IMR-90 (cell line): ENCODE data around the gene GNG7. TPM values are rescaled to one million over a fixed set of nuclear protein-coding genes. Genes with fewer than 3 reads are reported as not detected.

Experiments
- ATAC-seq: fragments of 200-7000 bp; cut with Tn5 transposase; 2 replicates; pipeline ENCODE4 v1.9.1; 2020; ENCODE audit warnings: low read depth, mild to moderate bottlenecking, moderate library complexity
- BruUV-seq: library from RNA; stranded (reverse); fragments of 400-500 nt; replicated peaks from 2 replicates; lab custom pipeline; 2021; lab: Mats Ljungman, UMichigan
- CTCF ChIA-PET: fragments of 300-600 bp; formaldehyde crosslinking; extraction: SDS; loops from one replicate; lab custom pipeline; 2021; ENCODE audit warnings: antibody characterized with exemption; lab: Yijun Ruan, JAX
- POLR2A ChIA-PET: fragments of 300-600 bp; sonication (Branson Sonifier 250); formaldehyde crosslinking; loops from one replicate; lab custom pipeline; 2022; ENCODE audit warnings: antibody characterized with exemption; ENCODE audit not compliant: unreplicated experiment; lab: Charles Lee
- DNase-seq: peaks from one replicate; pipeline ENCODE4 v3.0.0; 2013
- H2AFZ ChIP-seq: replicated peaks from 2 replicates; pipeline ENCODE3; 2013; ENCODE audit warnings: low read length, mild to moderate bottlenecking; ENCODE audit not compliant: poor library complexity
- H2AK5ac ChIP-seq: 2 replicates; pipeline ENCODE4 v1.6.1; 2013; ENCODE audit warnings: low read depth, low read length, inconsistent platforms
- H2AK9ac ChIP-seq: replicated peaks from 2 replicates; pipeline ENCODE3; 2013; ENCODE audit warnings: mild to moderate bottlenecking, low read depth, low read length, moderate library complexity; ENCODE audit not compliant: poor library complexity
- H2BK120ac ChIP-seq: 2 replicates; pipeline ENCODE4 v1.6.1; 2013; ENCODE audit warnings: low read depth, low read length, inconsistent platforms
- H2BK15ac ChIP-seq: 3 replicates; pipeline ENCODE4 v1.6.1; 2013; ENCODE audit warnings: low read depth, low read length, inconsistent platforms
- H2BK20ac ChIP-seq: 2 replicates; pipeline ENCODE4 v1.6.1; 2013; ENCODE audit warnings: low read depth, mild to moderate bottlenecking, inconsistent platforms, low read length, moderate library complexity
- H2BK5ac ChIP-seq: 2 replicates; pipeline ENCODE4 v1.6.1; 2013; ENCODE audit warnings: mild to moderate bottlenecking, low read depth, low read length, inconsistent platforms; ENCODE audit not compliant: poor library complexity, severe bottlenecking
- H3K14ac ChIP-seq: replicated peaks from 2 replicates; pipeline ENCODE4 v1.6.1; 2013; ENCODE audit warnings: low read depth, low read length, inconsistent platforms
- H3K18ac ChIP-seq: 2 replicates; pipeline ENCODE4 v1.6.1; 2013; ENCODE audit warnings: low read depth, low read length, control low read depth
- H3K23ac ChIP-seq: 2 replicates; pipeline ENCODE4 v1.6.1; 2013; ENCODE audit warnings: low read depth, low read length, inconsistent platforms
- H3K27ac ChIP-seq: 2 replicates; pipeline ENCODE4 v1.5.1; 2013; ENCODE audit warnings: mild to moderate bottlenecking, control low read depth, low read length; ENCODE audit not compliant: insufficient read depth
- H3K27me3 ChIP-seq: 2 replicates; pipeline ENCODE4 v1.6.1; 2013; ENCODE audit warnings: low read length; ENCODE audit not compliant: control insufficient read depth, insufficient read depth
- H3K36me3 ChIP-seq: 2 replicates; pipeline ENCODE4 v1.6.1; 2013; ENCODE audit warnings: low read length, mixed read lengths; ENCODE audit not compliant: control insufficient read depth, insufficient read depth
- H3K4ac ChIP-seq: 2 replicates; pipeline ENCODE4 v1.6.1; 2013; ENCODE audit warnings: low read depth, low read length, inconsistent platforms
- H3K4me1 ChIP-seq: 2 replicates; pipeline ENCODE4 v1.6.1; 2013; ENCODE audit warnings: low read length, mixed read lengths; ENCODE audit not compliant: control insufficient read depth, insufficient read depth
- H3K4me2 ChIP-seq: 2 replicates; pipeline ENCODE4 v1.6.1; 2013; ENCODE audit warnings: low read depth, mild to moderate bottlenecking, control low read depth, low read length, moderate library complexity
- H3K4me3 ChIP-seq: 2 replicates; pipeline ENCODE4 v1.5.1; 2013; ENCODE audit warnings: low read depth, mild to moderate bottlenecking, control low read depth, low read length, moderate library complexity; ENCODE audit not compliant: insufficient read depth
- H3K56ac ChIP-seq: 2 replicates; pipeline ENCODE4 v1.6.1; 2013; ENCODE audit warnings: low read length, inconsistent platforms; ENCODE audit not compliant: insufficient read depth; ENCODE audit errors: extremely low read depth
- H3K79me1 ChIP-seq, 2 experiments: 2 replicates each; pipeline ENCODE4 v1.6.1; 2013; ENCODE audit warnings: low read length in 2 of 2, inconsistent platforms in 1 of 2, low read depth in 1 of 2
- H3K9ac ChIP-seq: 2 replicates; pipeline ENCODE4 v1.6.1; 2013; ENCODE audit warnings: low read depth, low read length, control low read depth
- H3K9me1 ChIP-seq: 2 replicates; pipeline ENCODE4 v1.6.1; 2013; ENCODE audit warnings: low read length, inconsistent platforms; ENCODE audit not compliant: insufficient read depth
- H3K9me3 ChIP-seq: 2 replicates; pipeline ENCODE4 v1.6.1; 2013; ENCODE audit warnings: low read length; ENCODE audit not compliant: control insufficient read depth, insufficient read depth
- H4K20me1 ChIP-seq: 2 replicates; pipeline ENCODE4 v1.6.1; 2013; ENCODE audit warnings: low read length, inconsistent platforms; ENCODE audit not compliant: insufficient read depth
- H4K5ac ChIP-seq: 2 replicates; pipeline ENCODE4 v1.6.1; 2013; ENCODE audit warnings: mild to moderate bottlenecking, low read depth, low read length, control low read depth
- H4K8ac ChIP-seq, 2 experiments: 2 replicates each; pipeline ENCODE4 v1.6.1; 2013; ENCODE audit warnings: low read depth in 2 of 2, low read length in 2 of 2, control low read depth in 1 of 2, inconsistent platforms in 1 of 2
- H4K91ac ChIP-seq: 2 replicates; pipeline ENCODE4 v1.6.1; 2013; ENCODE audit warnings: low read depth, low read length, inconsistent platforms; ENCODE audit not compliant: insufficient read depth
- BHLHE40 ChIP-seq: fragments of 150-350 bp; IDR thresholded peaks from 2 replicates; pipeline ENCODE4 v1.6.1; 2016; ENCODE audit warnings: mild to moderate bottlenecking, low read depth, low read length
- RCOR1 ChIP-seq: IDR thresholded peaks from 2 replicates; pipeline ENCODE4 v1.6.1; 2012; ENCODE audit warnings: mild to moderate bottlenecking, low read length, improper control_type of control experiment; ENCODE audit not compliant: insufficient replicate concordance
- WGBS, 2 experiments: methylation state at CpG; one replicate each; pipeline versions ENCODE4 v1.1.5 to v1.1.7; 2013; ENCODE audit warnings: missing lambda C conversion rate in 2 of 2; ENCODE audit not compliant: insufficient read length in 1 of 2; ENCODE audit errors: extremely low coverage in 2 of 2; 5-methylcytosine and 5-hydroxymethylcytosine counted together
- dilution Hi-C: fragments of 300-500 bp; cut with HindIII; formaldehyde crosslinking; loops from one replicate; pipeline ENCODE4 v1.14.3; 2018; ENCODE audit warnings: low sequenced_read_pairs; ENCODE audit not compliant: unreplicated experiment
- in situ Hi-C: fragments of 300-500 bp; cut with MboI; formaldehyde crosslinking; loops from 3 replicates; pipeline ENCODE4 v1.14.3; 2019; ENCODE audit warnings: low sequenced_read_pairs, inconsistent platforms, mixed read lengths
- intact Hi-C: fragments of 100-400 bp; cut with micrococcal nuclease; formaldehyde crosslinking; loops from 2 replicates; pipeline ENCODE4 v1.10.0; 2022
- polyA plus RNA-seq, 3 experiments: library from polyadenylated mRNA; depleted of rRNA; stranded (reverse); fragments of >200 nt; gene quantifications; 2 replicates each; pipeline ENCODE4 v1.2.3, GENCODE V29; 2012; ENCODE audit warnings: low replicate concordance in 1 of 3
- total RNA-seq: library from RNA; depleted of rRNA; stranded (reverse); fragments of >200 nt; gene quantifications from 2 replicates; pipeline ENCODE4 v1.2.3, GENCODE V29; 2012

The GNG7 gene
- total and polyA plus RNA-seq, 2 of the 4 experiments (the other 2 are of a cell fraction), result under 0.01 to 0.21 TPM

DNA sequence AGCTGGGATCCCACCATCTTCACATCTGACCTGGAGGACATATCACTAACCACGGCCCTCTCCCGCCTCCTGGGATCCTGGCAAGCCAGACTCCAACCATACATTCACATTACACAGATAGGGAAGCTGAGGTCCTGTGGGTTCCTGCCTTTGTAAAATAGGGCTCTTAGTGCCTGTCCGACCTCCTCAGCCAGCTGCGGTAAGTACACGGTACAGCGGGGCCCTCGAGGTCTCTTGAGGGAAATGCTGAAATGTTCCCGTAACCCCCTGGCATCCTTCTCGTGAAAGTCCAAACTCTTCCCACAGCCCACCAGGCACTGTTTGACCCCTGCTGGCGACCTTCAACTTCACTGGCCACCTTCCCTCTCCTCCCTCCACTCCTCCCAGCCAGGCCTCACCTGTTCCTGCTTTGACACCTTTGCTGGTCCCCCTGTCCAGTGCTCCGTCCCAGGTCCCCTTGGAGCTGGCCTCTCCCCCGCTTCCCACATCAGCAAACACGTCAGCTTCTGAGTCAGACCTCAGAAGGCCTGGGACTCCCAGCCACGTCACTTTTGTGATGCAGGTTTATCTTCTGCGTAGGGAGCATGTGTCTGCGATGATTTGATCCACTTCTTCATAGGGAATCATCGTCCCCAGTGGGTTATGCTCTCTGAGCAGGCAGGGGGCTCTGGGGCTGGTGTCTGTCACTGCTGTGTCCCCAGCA is 8.8 kb upstream of the GNG7 start (continued):
- TF ChIP-seq BHLHE40, result no peak
- TF ChIP-seq RCOR1, result no peak

DNA sequence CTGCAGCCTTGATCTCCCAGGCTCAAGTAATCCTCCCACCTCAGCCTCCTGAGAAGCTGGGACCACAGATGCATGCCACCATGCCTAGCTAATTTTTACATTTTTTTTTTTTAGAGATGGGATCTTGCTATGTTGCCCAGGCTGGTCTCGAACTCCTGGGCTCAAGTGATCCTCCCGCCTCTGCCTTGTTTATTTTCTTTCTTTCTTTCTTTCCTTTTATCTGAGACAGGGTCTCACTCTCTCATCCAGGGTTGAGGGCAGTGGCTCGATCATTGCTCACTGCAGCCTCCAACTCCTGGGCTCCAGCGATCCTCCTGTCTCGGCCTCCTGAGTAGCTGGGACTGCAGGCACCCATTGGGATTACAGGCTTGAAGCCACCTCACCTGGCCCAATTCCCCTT is 3.8 kb upstream of the GNG7 start:
- intact Hi-C loops, result no loop called here
- no TSS peak for BruUV-seq
- Histone ChIP-seq H4K5ac (no peak overlapping the region), H3K18ac (no peak overlapping the region), H3K79me1 (no peaks in the 10 kb centered on the region), H3K4me1 (peaks cover 2% of the 10 kb centered on the region), H2BK5ac (no peak overlapping the region), H3K4me3 (no peak overlapping the region), H3K4me2 (no peak overlapping the region), H3K27ac (no peak overlapping the region), H3K56ac (no peak overlapping the region), H2AK5ac (no peak overlapping the region), H2AFZ (no peak overlapping the region), H2AK9ac (no peak overlapping the region), H2BK120ac (no peak overlapping the region), H3K23ac (no peak overlapping the region), H2BK15ac (no peak overlapping the region), H4K8ac (no peak overlapping the region), H2BK20ac (no peak overlapping the region), H3K9me1 (peaks cover 3% of the 10 kb centered on the region; the same call in 1 of the 2 replicates), H3K36me3 (no peaks in the 10 kb centered on the region), H3K9ac (no peak overlapping the region), H3K14ac (no peak overlapping the region), H3K27me3 (peaks cover 19% of the 10 kb centered on the region), H4K20me1 (no peaks in the 10 kb centered on the region; the same call in 1 of the 2 replicates), H3K9me3 (no peaks in the 10 kb centered on the region), H4K91ac (no peak overlapping the region), H3K4ac (no peak overlapping the region)
- no peak for TF ChIP-seq BHLHE40
- ATAC-seq (no peak), DNase-seq (no peak)
- in situ Hi-C loops, result no loop called here
- ChIA-PET POLR2A (no interaction called here), CTCF (interaction anchor here (0.6 kb wide), 1 partner anchor 126 kb away, joined by 9 read pairs; no protein-coding TSS in a partner anchor)
- dilution Hi-C loops, result no loop called here
- no CpG with 5 or more reads among the region's 5 CpGs for WGBS, 2 experiments
